Activated CD4-positive, alpha-beta T cell treated with anti-CD3 and anti-CD28 coated beads for 4 hours (primary cell): ENCODE data around the gene C2orf42.
"Not testable (repeated sequence)": the region's sequence is repeated elsewhere in the genome, so short reads cannot be mapped to it uniquely, and the experiment has no call there.

Experiments used
- DNase-seq, 2 donors: peaks; one replicate each; pipeline ENCODE4 v3.0.0-alpha.2; 2020

C2orf42 gene

DNA sequence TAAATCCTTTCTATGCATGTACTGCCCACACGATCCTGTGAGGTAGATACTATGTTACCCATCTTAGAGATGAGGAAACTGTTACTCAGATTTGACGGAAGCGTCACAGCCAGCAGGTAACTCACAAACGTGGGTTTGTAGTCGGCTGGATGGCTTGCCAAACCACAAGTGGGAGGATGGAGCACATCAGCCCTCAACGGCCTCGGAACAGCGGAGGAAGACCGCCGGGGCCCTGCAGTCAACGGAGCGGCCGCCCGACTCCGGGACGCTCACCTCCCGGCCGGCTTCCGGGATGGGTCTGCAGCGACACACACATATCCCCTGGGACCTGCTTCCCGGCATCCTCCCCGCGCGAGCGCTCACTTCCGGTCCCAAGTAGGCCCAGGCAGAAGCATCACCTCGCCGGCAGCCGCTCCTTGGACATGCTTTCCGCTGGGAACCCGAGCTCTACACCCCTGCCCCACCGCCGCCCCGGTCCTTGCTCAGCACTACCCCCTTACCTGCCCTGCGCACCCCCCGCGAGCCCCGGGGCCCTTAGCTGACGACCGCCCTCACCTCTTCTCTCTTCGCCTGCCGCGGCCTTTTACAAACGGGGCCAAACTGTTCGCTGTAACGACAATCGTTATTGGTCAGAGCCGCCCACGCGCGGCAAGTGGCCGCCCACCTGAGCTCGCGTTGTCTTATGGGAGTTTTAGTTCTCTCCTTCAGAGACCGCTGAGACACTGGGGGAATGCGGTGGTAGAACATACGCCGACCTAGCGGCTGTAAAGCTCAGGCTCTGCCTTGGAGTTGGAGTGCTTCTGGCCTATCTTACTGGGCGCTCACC lies at the start of gene C2orf42:
TSS of gene C2orf42 (minus strand) at position 602 of the 826 bp plus-strand sequence. CDS start 9,034 bp downstream, outside the sequence.
- peak; percentile 96 to 98 for DNase-seq

- DNase-seq, result no peak
Measured at GRCh38 chr2:70240599-70240998, 49.8 kb upstream of the C2orf42 start.

GRCh38 chr2:70233926-70234325 lies 43.1 kb upstream of the C2orf42 start:
- no peak for DNase-seq

GRCh38 chr2:70226781-70227180 lies 36.0 kb upstream of the C2orf42 start:
- DNase-seq, result no peak

DNA sequence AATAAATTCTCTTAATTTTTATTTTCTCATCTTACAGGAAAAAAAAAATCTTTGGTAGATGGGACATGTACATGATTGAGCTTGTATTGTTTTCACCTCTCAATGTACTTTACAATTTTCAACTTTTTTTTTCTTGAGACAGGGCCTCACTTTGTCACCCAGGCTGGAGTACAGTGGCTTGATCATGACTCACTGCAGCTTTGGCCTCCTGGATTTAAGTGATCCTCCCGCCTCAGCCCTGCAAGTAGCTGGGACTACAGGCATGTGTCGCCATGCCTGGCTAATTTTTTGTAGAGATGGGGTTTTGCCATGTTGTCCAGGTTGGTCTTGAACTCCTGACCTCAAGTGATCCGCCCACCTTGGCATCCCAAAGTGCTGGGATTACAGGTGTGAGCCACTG lies 32.5 kb upstream of the C2orf42 start:
- not testable (repeated sequence) for DNase-seq

- no peak for DNase-seq
Measured at GRCh38 chr2:70214953-70215549, 24.2 kb upstream of the C2orf42 start.

DNA sequence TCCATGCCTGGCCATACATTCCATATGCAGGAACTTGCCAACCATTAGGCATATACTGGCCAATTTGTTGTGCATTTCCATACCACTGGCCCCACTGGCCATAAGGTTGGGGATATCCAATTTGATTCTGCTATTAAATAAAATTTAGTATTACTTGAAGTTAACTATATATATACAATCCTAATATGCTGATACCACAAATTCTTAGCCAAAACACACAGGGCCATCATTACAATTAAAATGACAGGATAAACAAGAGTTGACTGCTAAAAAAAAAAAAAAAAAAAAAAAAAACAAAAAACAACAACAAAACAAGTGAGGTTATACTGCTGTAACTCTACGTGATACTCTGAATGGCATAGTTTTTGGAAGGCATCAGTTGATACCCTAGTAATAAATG lies 23.5 kb upstream of the C2orf42 start:
- DNase-seq, result no peak

- no peak for DNase-seq
Measured at GRCh38 chr2:70212298-70212932, 21.6 kb upstream of the C2orf42 start.

GRCh38 chr2:70211595-70211994 lies 20.8 kb upstream of the C2orf42 start:
- DNase-seq, result no peak

GRCh38 chr2:70204452-70204851 lies 13.6 kb upstream of the C2orf42 start:
- no peak for DNase-seq

DNA sequence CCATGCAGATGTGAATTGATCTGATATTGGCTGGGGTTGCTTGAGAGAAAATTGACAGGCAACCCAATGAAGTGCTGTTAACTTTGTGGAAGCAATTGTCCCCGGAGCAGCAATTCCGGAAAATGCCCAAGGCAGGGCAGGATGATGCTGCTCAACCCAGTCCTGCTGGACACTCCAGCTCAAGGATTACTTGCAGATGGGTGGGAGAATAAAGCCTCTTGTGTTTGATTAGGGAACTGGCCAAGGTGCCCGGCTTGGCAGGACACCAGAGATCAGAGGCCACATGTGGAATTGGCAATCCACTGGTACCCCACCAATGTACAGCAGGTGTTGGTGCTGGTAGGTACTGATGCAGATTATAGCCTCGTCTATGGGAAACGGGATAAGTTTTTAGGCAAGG lies 12.3 kb upstream of the C2orf42 start:
- DNase-seq, result no peak

- DNase-seq, result no peak
Measured at GRCh38 chr2:70202236-70202806, 11.5 kb upstream of the C2orf42 start.

DNA sequence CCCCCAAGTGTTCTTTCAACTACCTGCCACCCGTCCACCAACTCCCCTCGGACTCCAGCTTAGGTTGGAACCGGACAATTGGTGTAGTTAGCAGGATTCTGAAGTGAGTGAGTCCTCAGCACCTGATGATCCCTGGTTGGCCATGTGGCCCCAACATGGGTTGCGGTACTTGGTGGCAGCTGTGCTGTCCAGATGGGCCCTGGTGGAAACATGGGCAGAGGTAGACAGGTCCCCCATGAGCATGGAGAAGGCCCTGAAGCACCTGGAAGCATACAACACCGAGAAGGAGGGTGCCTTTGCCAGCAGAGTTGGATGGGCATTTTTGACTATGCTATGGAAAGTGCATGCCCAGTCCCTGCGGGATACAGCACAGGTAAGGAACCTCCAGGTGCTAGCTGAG lies 11.0 kb upstream of the C2orf42 start:
- no peak for DNase-seq

GRCh38 chr2:70201225-70201768 lies 10.5 kb upstream of the C2orf42 start:
- no peak for DNase-seq

DNA sequence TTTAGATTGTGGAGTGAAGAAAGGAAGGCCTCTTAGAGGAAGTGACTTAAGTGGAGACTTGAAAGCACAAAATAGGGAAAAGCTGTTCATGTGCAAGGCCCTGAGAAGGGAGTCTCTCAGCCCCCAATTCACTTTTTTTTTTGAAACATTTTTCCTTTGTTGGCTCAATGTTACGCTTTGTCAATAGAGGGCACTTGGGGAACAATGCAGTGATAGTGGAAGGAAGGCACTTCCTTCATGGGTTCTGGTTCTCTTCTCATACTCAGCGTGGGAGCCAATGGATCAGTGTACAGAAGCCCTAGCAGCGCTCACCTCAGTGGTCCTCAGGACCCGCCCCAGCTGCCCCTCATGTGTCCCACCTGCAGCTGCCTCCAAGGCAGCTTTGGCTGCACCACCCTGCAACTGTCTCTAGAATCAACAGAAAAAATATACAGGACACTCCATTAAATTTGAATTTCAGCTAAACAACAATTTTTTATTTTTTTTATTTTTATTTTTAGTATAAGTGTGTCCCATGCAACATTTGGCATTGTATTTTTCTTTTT lies 8.6 kb upstream of the C2orf42 start:
- no peak for DNase-seq

- no peak for DNase-seq
Measured at GRCh38 chr2:70192516-70192915, 1.7 kb upstream of the C2orf42 start.

- DNase-seq, result no peak
Measured at GRCh38 chr2:70191244-70191735, 471 bp upstream of the C2orf42 start.

DNA sequence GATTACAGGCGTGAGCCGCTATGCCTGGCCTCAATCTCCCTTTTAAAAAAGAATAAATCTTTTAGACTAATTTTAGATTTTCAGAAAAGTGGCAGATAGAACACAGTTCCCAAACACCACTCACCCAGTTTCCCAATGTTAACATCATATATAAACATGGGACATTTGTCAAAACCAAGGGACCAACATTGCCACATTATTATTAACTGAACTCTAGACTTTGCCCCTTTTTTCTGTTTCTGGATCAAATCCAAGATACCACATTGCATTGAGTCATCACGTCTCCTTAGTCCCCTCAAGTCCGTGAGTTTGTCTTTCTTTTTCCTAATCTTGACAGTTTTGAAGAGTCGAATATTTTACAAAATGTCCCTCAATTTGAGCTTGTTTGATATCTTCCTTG lies 2.4 kb downstream of the C2orf42 start:
- no peak for DNase-seq

- not testable (repeated sequence) for DNase-seq
Measured at GRCh38 chr2:70187170-70187569, 3.6 kb downstream of the C2orf42 start.

- no peak for DNase-seq
Measured at GRCh38 chr2:70182689-70183088, 8.1 kb downstream of the C2orf42 start.

DNA sequence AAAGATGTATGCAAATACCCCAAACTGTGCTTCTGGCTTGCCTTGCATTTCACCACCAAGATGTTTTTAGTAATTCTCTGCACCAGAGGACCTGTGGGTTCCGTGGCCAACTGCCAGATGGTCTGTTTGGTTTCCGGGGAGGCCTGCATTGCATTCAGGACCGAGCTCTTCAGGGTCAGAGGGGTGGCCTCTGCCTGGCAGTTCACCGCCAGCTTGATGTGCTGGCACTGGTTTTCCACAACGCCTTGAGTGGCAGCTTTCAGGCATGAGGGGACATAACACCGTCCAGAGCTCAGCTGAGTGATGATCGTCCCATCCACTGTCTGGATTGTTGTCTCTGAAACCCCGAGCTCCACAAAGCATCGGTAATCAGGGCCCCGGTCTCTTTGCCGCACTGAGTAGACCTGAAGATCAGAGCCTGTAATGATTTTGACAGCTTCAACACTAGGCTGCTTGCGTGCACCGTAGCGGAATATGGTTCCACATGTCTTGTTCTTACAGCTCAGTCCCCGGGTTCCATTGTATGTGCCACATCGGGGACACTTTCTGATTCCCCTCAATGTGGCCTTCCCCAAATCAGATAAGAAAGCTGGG lies 9.4 kb downstream of the C2orf42 start:
- no peak for DNase-seq

DNA sequence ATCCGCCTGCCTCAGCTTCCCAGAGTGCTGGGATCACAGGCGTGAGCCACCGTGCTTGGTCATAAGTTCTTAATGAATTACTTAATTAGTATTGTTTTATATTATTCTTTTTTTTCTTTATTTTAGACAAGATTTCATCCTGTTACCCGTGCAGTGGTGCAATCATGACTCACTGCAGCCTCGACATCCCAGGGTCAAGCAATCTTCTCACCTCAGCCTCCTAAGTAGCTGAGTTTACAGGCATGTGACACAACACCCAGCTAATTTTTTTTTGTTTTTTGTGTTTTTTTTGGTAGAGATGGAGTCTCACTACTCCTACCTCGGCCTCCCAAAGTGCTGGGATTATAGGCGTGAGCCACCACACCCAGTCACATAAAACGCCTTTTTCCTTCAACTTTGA lies 17.3 kb downstream of the C2orf42 start:
- no peak for DNase-seq
